ENCODE measurements around the gene GPC6. TPM values are rescaled to one million over a fixed set of nuclear protein-coding genes. Genes with fewer than 3 reads are reported as not detected.
A peak's percentile ranks its signal among the peaks of the same experiment; 100 is the strongest.

Gene GPC6
- total RNA-seq, 1 donor from 2014 or later: 8.4 TPM

- no peak for TF ChIP-seq CTCF (IDR thresholded peaks at IDR 0.05)
- Histone ChIP-seq H3K4me1 (no peaks in the 10 kb centered on the region), H3K36me3 (no peaks in the 10 kb centered on the region), H3K27ac (no peak overlapping the region), H3K27me3 (no peaks in the 10 kb centered on the region), H3K4me3 (no peak overlapping the region), H3K9me3 (no peaks in the 10 kb centered on the region)
- DNase-seq: no peak
- intact Hi-C loops (cut with DNase I): no loop called here
- no peak for ATAC-seq
These were observed 961.7 kb downstream of the GPC6 start for GRCh38 chr13:94188201-94188854.

GRCh38 chr13:94192431-94192975, 965.9 kb downstream of the GPC6 start:
- no peaks in the 10 kb centered on the region for H3K36me3 ChIP-seq
- H3K4me1 ChIP-seq: no peaks in the 10 kb centered on the region
- peak; percentile 44 for TF ChIP-seq CTCF (IDR thresholded peaks at IDR 0.05)
- H3K27me3 ChIP-seq: no peaks in the 10 kb centered on the region
- no peaks in the 10 kb centered on the region for H3K9me3 ChIP-seq
- peak; percentile 81 for ATAC-seq
- no peak overlapping the region for H3K4me3 ChIP-seq
- H3K27ac ChIP-seq: no peak overlapping the region
- intact Hi-C loops (cut with DNase I): no loop called here
- no peak for DNase-seq

GRCh38 chr13:94195715-94196114, 969.1 kb downstream of the GPC6 start:
- ATAC-seq (no peak), DNase-seq (no peak)
- Histone ChIP-seq H3K27ac (no peak overlapping the region), H3K4me3 (no peak overlapping the region), H3K36me3 (no peaks in the 10 kb centered on the region), H3K27me3 (no peaks in the 10 kb centered on the region), H3K9me3 (no peaks in the 10 kb centered on the region), H3K4me1 (no peaks in the 10 kb centered on the region)
- intact Hi-C loops (cut with DNase I): no loop called here
- TF ChIP-seq CTCF (IDR thresholded peaks at IDR 0.05): no peak

- ATAC-seq (peak; percentile 74), DNase-seq (no peak)
- no peak overlapping the region for H3K27ac ChIP-seq
- H3K36me3 ChIP-seq: no peaks in the 10 kb centered on the region
- no peaks in the 10 kb centered on the region for H3K27me3 ChIP-seq
- H3K4me3 ChIP-seq: no peak overlapping the region
- H3K9me3 ChIP-seq: no peaks in the 10 kb centered on the region
- H3K4me1 ChIP-seq: no peaks in the 10 kb centered on the region
- TF ChIP-seq CTCF (IDR thresholded peaks at IDR 0.05): no peak
- intact Hi-C loops (cut with DNase I): no loop called here
These were observed 969.8 kb downstream of the GPC6 start for GRCh38 chr13:94196413-94196812.

GRCh38 chr13:94198681-94199080, 972.1 kb downstream of the GPC6 start:
- Histone ChIP-seq H3K4me3 (no peak overlapping the region), H3K36me3 (no peaks in the 10 kb centered on the region), H3K27ac (no peak overlapping the region), H3K9me3 (no peaks in the 10 kb centered on the region), H3K27me3 (no peaks in the 10 kb centered on the region), H3K4me1 (no peaks in the 10 kb centered on the region)
- no peak for ATAC-seq
- TF ChIP-seq CTCF (IDR thresholded peaks at IDR 0.05): no peak
- DNase-seq: no peak
- intact Hi-C loops (cut with DNase I): no loop called here

Data from upper lobe of right lung (tissue), 1 donor.